ENCODE data around the gene UBE2D2. TPM values are rescaled to one million over a fixed set of nuclear protein-coding genes. Genes with fewer than 3 reads are reported as not detected.

UBE2D2 gene
- total and polyA plus RNA-seq, 2 of the 13 experiments (the other 11 are each of a cell fraction or from before 2014, with no cell fraction given) = 79.1 to 109 TPM

DNA sequence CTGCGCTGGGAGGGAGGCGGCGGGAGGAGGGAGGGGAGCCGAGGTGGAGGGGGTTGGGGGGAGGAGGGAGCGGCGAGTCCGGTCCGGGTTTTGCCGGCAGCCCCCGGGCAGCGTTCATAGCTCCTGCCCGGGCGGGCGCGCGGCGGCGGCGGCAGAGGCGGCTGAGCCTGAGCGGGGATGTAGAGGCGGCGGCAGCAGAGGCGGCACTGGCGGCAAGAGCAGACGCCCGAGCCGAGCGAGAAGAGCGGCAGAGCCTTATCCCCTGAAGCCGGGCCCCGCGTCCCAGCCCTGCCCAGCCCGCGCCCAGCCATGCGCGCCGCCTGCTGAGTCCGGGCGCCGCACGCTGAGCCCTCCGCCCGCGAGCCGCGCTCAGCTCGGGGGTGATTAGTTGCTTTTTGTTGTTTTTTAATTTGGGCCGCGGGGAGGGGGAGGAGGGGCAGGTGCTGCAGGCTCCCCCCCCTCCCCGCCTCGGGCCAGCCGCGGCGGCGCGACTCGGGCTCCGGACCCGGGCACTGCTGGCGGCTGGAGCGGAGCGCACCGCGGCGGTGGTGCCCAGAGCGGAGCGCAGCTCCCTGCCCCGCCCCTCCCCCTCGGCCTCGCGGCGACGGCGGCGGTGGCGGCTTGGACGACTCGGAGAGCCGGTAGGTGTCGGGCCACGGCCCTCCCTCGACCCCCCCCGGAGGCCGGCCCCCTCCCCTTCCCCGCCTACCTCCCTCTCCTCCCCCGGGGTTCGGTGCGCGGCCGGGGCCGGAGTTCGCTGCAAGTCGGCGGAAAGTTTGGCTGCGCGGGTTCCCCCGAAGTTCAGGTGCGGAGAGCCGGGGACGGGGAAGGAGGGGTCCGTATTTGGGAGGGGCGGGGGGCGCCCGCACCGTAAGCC lies 87.3 kb downstream of the UBE2D2 start, which contains the start of gene CXXC5 (continued):
- TF ChIP-seq ARID5B (CRISPR knock-in tag; IDR thresholded peaks at IDR 0.05) = peak; percentile 17; the same call in 1 of the 2 replicates
- peak; percentile 65; the same call in 1 of the 2 replicates for TF ChIP-seq ARNTL (CRISPR knock-in tag; IDR thresholded peaks at IDR 0.05)
- no peak for TF ChIP-seq E2F2 (CRISPR knock-in tag; IDR thresholded peaks at IDR 0.05; ENCODE audit: borderline replicate concordance)
- 0 out of 2 replicates have a peak, but pooled peaks have one; percentile 9 for TF ChIP-seq HNRNPL (IDR thresholded peaks at IDR 0.05; ENCODE audit: low read depth, low read length)
- TF ChIP-seq ZNF737 (CRISPR knock-in tag; IDR thresholded peaks at IDR 0.05; ENCODE audit: borderline replicate concordance) = no peak
- TF ChIP-seq ZNF383 (CRISPR knock-in tag; IDR thresholded peaks at IDR 0.05; ENCODE audit: borderline replicate concordance) = no peak
- no peak for TF ChIP-seq ZNF891 (CRISPR knock-in tag; IDR thresholded peaks at IDR 0.05)
- no peak for TF ChIP-seq CHD2 (IDR thresholded peaks at IDR 0.05; ENCODE audit: low read depth, low read length)
- no peak for TF ChIP-seq CBFB (CRISPR knock-in tag; IDR thresholded peaks at IDR 0.05)
- no peak for TF ChIP-seq ZNF557 (CRISPR knock-in tag; IDR thresholded peaks at IDR 0.05)
- TF ChIP-seq FLYWCH1 (CRISPR knock-in tag; IDR thresholded peaks at IDR 0.05) = no peak
- TF ChIP-seq MIER2 (CRISPR knock-in tag; IDR thresholded peaks at IDR 0.05) = no peak
- no peak for TF ChIP-seq NR2F6 (IDR thresholded peaks at IDR 0.05)
- 0 out of 2 replicates have a peak, but pooled peaks have one; percentile 20 for TF ChIP-seq NR2F6 (CRISPR knock-in tag; IDR thresholded peaks at IDR 0.05)
- TF ChIP-seq PAWR (CRISPR knock-in tag; IDR thresholded peaks at IDR 0.05; ENCODE audit: borderline replicate concordance) = no peak
- no peak for TF ChIP-seq GTF3A (CRISPR knock-in tag; conservative IDR thresholded peaks at IDR 0.05)
- TF ChIP-seq, protein P1, sequence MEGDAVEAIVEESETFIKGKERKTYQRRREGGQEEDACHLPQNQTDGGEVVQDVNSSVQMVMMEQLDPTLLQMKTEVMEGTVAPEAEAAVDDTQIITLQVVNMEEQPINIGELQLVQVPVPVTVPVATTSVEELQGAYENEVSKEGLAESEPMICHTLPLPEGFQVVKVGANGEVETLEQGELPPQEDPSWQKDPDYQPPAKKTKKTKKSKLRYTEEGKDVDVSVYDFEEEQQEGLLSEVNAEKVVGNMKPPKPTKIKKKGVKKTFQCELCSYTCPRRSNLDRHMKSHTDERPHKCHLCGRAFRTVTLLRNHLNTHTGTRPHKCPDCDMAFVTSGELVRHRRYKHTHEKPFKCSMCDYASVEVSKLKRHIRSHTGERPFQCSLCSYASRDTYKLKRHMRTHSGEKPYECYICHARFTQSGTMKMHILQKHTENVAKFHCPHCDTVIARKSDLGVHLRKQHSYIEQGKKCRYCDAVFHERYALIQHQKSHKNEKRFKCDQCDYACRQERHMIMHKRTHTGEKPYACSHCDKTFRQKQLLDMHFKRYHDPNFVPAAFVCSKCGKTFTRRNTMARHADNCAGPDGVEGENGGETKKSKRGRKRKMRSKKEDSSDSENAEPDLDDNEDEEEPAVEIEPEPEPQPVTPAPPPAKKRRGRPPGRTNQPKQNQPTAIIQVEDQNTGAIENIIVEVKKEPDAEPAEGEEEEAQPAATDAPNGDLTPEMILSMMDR (CRISPR knock-in tag; IDR thresholded peaks at IDR 0.05) = no peak
- peak; percentile 60 for TF ChIP-seq SKIL (CRISPR knock-in tag; IDR thresholded peaks at IDR 0.05; ENCODE audit: borderline replicate concordance)
- no peak for TF ChIP-seq SMAD3 (CRISPR knock-in tag; IDR thresholded peaks at IDR 0.05)
- TF ChIP-seq ZSCAN30 (CRISPR knock-in tag; IDR thresholded peaks at IDR 0.05) = no peak
- TF ChIP-seq ZNF563 (CRISPR knock-in tag; IDR thresholded peaks at IDR 0.05) = peak; percentile 75; the same call in 1 of the 2 replicates
- no peak for TF ChIP-seq ZNF431 (CRISPR knock-in tag; IDR thresholded peaks at IDR 0.05; ENCODE audit: borderline replicate concordance, low read depth)
